ENCODE data around the gene ATP6V0E1. TPM values are rescaled to one million over a fixed set of nuclear protein-coding genes. Genes with fewer than 3 reads are reported as not detected.

Gene ATP6V0E1
- total and polyA plus RNA-seq, 2 of the 8 experiments (the other 6 are each of a cell fraction or from before 2014, with no cell fraction given), result 108 to 134 TPM

DNA sequence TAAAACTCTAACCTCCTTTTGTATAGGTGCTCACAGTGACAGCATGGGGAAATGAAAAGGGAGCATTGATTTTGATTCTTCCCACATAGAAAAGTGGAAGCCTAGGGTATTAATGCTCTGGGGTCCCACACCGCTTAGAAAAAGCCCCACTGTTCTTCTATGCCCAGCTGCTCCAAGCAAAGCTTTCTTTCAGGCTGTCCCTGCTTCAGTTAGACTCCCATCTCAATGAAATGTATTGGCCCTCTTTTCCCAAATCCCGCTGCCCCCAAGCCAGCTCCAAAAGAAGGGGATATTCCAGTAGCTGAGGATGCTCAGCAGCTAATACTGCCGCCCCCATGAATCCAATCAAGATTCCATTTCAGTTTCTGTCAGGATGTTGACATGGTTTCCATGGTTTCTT, 55.6 kb downstream of the ATP6V0E1 start (continued):
- TF ChIP-seq JUND (IDR thresholded peaks at IDR 0.05; ENCODE audit: low read length) (no peak), SUZ12 (IDR thresholded peaks at IDR 0.05; ENCODE audit: low read length) (no peak)
- TF ChIP-seq, protein P1, sequence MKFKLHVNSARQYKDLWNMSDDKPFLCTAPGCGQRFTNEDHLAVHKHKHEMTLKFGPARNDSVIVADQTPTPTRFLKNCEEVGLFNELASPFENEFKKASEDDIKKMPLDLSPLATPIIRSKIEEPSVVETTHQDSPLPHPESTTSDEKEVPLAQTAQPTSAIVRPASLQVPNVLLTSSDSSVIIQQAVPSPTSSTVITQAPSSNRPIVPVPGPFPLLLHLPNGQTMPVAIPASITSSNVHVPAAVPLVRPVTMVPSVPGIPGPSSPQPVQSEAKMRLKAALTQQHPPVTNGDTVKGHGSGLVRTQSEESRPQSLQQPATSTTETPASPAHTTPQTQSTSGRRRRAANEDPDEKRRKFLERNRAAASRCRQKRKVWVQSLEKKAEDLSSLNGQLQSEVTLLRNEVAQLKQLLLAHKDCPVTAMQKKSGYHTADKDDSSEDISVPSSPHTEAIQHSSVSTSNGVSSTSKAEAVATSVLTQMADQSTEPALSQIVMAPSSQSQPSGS (IDR thresholded peaks at IDR 0.05; ENCODE audit: low read length), result no peak
